ENCODE measurements around the gene MTCL1. TPM values are rescaled to one million over a fixed set of nuclear protein-coding genes. Genes with fewer than 3 reads are reported as not detected.
A peak's percentile ranks its signal among the peaks of the same experiment; 100 is the strongest.

MTCL1 gene
- polyA plus RNA-seq, 1 experiment = 56.6 TPM

GRCh38 chr18:8726281-8726680 lies 20.9 kb downstream of the MTCL1 start:
- TF ChIP-seq, protein P1, sequence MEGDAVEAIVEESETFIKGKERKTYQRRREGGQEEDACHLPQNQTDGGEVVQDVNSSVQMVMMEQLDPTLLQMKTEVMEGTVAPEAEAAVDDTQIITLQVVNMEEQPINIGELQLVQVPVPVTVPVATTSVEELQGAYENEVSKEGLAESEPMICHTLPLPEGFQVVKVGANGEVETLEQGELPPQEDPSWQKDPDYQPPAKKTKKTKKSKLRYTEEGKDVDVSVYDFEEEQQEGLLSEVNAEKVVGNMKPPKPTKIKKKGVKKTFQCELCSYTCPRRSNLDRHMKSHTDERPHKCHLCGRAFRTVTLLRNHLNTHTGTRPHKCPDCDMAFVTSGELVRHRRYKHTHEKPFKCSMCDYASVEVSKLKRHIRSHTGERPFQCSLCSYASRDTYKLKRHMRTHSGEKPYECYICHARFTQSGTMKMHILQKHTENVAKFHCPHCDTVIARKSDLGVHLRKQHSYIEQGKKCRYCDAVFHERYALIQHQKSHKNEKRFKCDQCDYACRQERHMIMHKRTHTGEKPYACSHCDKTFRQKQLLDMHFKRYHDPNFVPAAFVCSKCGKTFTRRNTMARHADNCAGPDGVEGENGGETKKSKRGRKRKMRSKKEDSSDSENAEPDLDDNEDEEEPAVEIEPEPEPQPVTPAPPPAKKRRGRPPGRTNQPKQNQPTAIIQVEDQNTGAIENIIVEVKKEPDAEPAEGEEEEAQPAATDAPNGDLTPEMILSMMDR (IDR thresholded peaks at IDR 0.05; ENCODE audit: low read depth, low read length) = no peak
- Histone ChIP-seq H3K27me3 (ENCODE audit: control insufficient read depth, insufficient read depth, low read length) (no peaks in the 10 kb centered on the region), H3K27ac (ENCODE audit: low read depth, low read length) (no peak overlapping the region), H3K4me3 (ENCODE audit: low read depth, low read length) (no peak overlapping the region), H3K9me3 (ENCODE audit: control insufficient read depth, insufficient read depth, low read length) (peaks cover 7% of the 10 kb centered on the region)
- DNase-seq (ENCODE audit: low read depth, low spot score) = no peak
- ChIA-PET CTCF (interaction anchor here (0.5 to 2.1 kb wide), 2 partner anchors 261 to 313 kb away, joined by 5 to 6 read pairs; no protein-coding TSS in a partner anchor), POLR2A (no interaction called here)

- Histone ChIP-seq H3K9me3 (ENCODE audit: control insufficient read depth, insufficient read depth, low read length) (peaks cover 7% of the 10 kb centered on the region), H3K27me3 (ENCODE audit: control insufficient read depth, insufficient read depth, low read length) (no peaks in the 10 kb centered on the region), H3K27ac (ENCODE audit: low read depth, low read length) (no peak overlapping the region), H3K4me3 (ENCODE audit: low read depth, low read length) (no peak overlapping the region)
- POLR2A ChIA-PET = no interaction called here
- no peak for DNase-seq (ENCODE audit: low read depth, low spot score)
- CTCF ChIA-PET = interaction anchor here (0.5 to 2.1 kb wide), 3 partner anchors 14 to 312 kb away, joined by 3 to 6 read pairs (median 5); no protein-coding TSS in a partner anchor
- TF ChIP-seq, protein P1 (IDR thresholded peaks at IDR 0.05; ENCODE audit: low read depth, low read length) = no peak
Measured at GRCh38 chr18:8726963-8727705, 21.8 kb downstream of the MTCL1 start.

DNA sequence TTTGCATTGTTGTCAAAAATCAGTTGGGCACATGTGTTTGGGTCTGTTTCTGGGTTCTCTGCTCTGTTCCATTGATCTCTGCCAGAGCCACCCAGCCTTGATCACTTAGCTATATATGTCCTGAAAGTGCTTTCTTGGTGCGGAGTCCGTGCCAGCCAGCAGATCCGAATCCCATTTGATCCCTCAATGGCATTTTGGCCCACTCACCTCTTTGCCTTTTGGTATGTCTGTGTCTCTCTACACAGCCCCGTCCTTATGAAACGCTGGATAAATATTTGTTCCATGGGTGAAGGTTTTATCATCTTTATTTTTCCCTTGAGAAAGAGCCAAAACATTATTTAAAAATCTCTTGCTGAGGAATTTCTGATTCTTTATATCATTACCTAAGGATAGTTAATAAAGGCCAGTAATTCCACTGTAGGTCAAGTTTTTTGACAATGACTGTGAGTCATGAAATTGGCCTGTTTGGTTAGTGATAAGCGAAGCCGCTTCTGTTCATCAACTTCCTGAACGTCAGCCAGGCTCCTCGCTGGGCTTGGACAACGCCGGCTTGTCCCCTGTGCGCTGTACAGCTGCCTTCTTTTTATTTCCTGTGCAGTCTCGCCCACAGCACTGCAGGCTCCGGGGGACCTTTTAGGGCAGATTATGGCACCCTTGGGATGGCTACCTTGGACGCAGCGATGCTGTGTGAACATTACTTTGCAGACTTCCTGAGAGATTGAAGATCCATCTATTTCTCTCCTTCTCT lies 24.9 kb downstream of the MTCL1 start:
- TF ChIP-seq, protein P1 (IDR thresholded peaks at IDR 0.05; ENCODE audit: low read depth, low read length) = no peak
- H3K4me3 ChIP-seq (ENCODE audit: low read depth, low read length) = no peak overlapping the region; the same call in 1 of the 2 replicates
- H3K27me3 ChIP-seq (ENCODE audit: control insufficient read depth, insufficient read depth, low read length) = no peaks in the 10 kb centered on the region
- peaks cover 7% of the 10 kb centered on the region for H3K9me3 ChIP-seq (ENCODE audit: control insufficient read depth, insufficient read depth, low read length)
- no peak for DNase-seq (ENCODE audit: low read depth, low spot score)
- H3K27ac ChIP-seq (ENCODE audit: low read depth, low read length) = peak overlapping the region; percentile 67
- POLR2A ChIA-PET = interaction anchor here (0.6 kb wide), 1 partner anchor 45 kb away, joined by 3 read pairs; no protein-coding TSS in a partner anchor
- CTCF ChIA-PET = interaction anchor here (0.9 kb wide), 1 partner anchor 34 kb away, joined by 3 read pairs; no protein-coding TSS in a partner anchor

GRCh38 chr18:8732442-8733360 lies 27.3 kb downstream of the MTCL1 start:
- DNase-seq (ENCODE audit: low read depth, low spot score) = no peak
- Histone ChIP-seq H3K4me3 (ENCODE audit: low read depth, low read length) (no peak overlapping the region), H3K9me3 (ENCODE audit: control insufficient read depth, insufficient read depth, low read length) (no peaks in the 10 kb centered on the region; the same call in 1 of the 2 replicates), H3K27ac (ENCODE audit: low read depth, low read length) (no peak overlapping the region), H3K27me3 (ENCODE audit: control insufficient read depth, insufficient read depth, low read length) (no peaks in the 10 kb centered on the region)
- ChIA-PET CTCF (no interaction called here), POLR2A (no interaction called here)
- TF ChIP-seq, protein P1 (IDR thresholded peaks at IDR 0.05; ENCODE audit: low read depth, low read length) = no peak

Measured in AG04450 (cell line).